Stimulated activated naive B cell treated with anti-CD40 and anti-IgM and Interleukin-4, amounts not matched to agents 10 μg/mL and 1 μg/mL and 100 μg/mL, for 72 hours (primary cell): ENCODE results near the gene HVCN1.
"Not testable (repeated sequence)": the region's sequence is repeated elsewhere in the genome, so short reads cannot be mapped to it uniquely, and the experiment has no call there.

Source experiments
- ATAC-seq, 2 donors: fragments of 150-1000 bp; cut with Tn5 transposase; replicated peaks; 2 replicates each; pipeline ENCODE4 v1.10.0; 2021; ENCODE audit warnings: moderate library complexity in 1 of 2
- DNase-seq: peaks from one replicate; pipeline ENCODE4 v3.0.0; 2021
- H3K27ac Mint-ChIP-seq: one replicate; pipeline ENCODE4 v1.8.0; 2022; ENCODE audit warnings: mild to moderate bottlenecking, mixed read lengths
- H3K27me3 Mint-ChIP-seq, 2 donors: one replicate each; pipeline ENCODE4 v1.8.0; 2022; ENCODE audit warnings: mixed read lengths in 2 of 2
- H3K36me3 Mint-ChIP-seq, 2 donors: one replicate each; pipeline ENCODE4 v1.8.0; 2022; ENCODE audit warnings: mixed read lengths in 2 of 2, mild to moderate bottlenecking in 1 of 2
- H3K4me1 Mint-ChIP-seq, 2 donors: one replicate each; pipeline ENCODE4 v1.8.0; 2022; ENCODE audit warnings: mixed read lengths in 2 of 2, mild to moderate bottlenecking in 1 of 2
- H3K4me3 Mint-ChIP-seq, 2 donors: one replicate each; pipeline ENCODE4 v1.8.0; 2022; ENCODE audit warnings: mild to moderate bottlenecking in 2 of 2, mixed read lengths in 2 of 2, moderate library complexity in 1 of 2
- H3K9me3 Mint-ChIP-seq, 2 donors: one replicate each; pipeline ENCODE4 v1.8.0; 2022; ENCODE audit warnings: mixed read lengths in 2 of 2, mild to moderate bottlenecking in 1 of 2

The HVCN1 gene

GRCh38 chr12:110606253-110606611 lies 82.7 kb downstream of the HVCN1 start:
- no peaks in the 10 kb centered on the region for H3K27me3 Mint-ChIP-seq
- H3K9me3 Mint-ChIP-seq, result peaks cover 0 to 1% of the 10 kb centered on the region in 2 donors
- ATAC-seq, result no peak
- H3K27ac Mint-ChIP-seq, result peak overlapping the region; percentile 82
- DNase-seq, result no peak
- H3K4me1 Mint-ChIP-seq, result peaks cover 23 to 71% of the 10 kb centered on the region in 2 donors
- peaks cover 3 to 4% of the 10 kb centered on the region in 2 donors for H3K36me3 Mint-ChIP-seq
- H3K4me3 Mint-ChIP-seq, result peak overlapping the region; percentile 77 to 79

- peak; percentile 35 for DNase-seq
- Mint-ChIP-seq H3K4me1 (peaks cover 29 to 53% of the 10 kb centered on the region in 2 donors), H3K27ac (peak overlapping the region; percentile 56)
- H3K4me3 Mint-ChIP-seq, H3K27me3 Mint-ChIP-seq, H3K36me3 Mint-ChIP-seq, H3K9me3 Mint-ChIP-seq: not testable (repeated sequence)
- peak; percentile 48 to 56 for ATAC-seq
Measured at GRCh38 chr12:110602085-110602814, 86.7 kb downstream of the HVCN1 start.

- Mint-ChIP-seq H3K27me3 (no peaks in the 10 kb centered on the region), H3K36me3 (peaks cover 3 to 4% of the 10 kb centered on the region in 2 donors), H3K4me1 (peaks cover 26 to 42% of the 10 kb centered on the region in 2 donors), H3K9me3 (peaks cover 0 to 1% of the 10 kb centered on the region in 2 donors), H3K27ac (peak overlapping the region; percentile 62), H3K4me3 (no peak overlapping the region)
- DNase-seq (no peak), ATAC-seq (peak in 1 of 2 donors; percentile 33)
Measured at GRCh38 chr12:110600254-110600653, 88.7 kb downstream of the HVCN1 start.

GRCh38 chr12:110599334-110599733 lies 89.6 kb downstream of the HVCN1 start:
- Mint-ChIP-seq H3K36me3 (peaks cover 3 to 4% of the 10 kb centered on the region in 2 donors), H3K4me3 (peak overlapping the region; percentile 30 to 31), H3K27ac (peak overlapping the region; percentile 86), H3K9me3 (peaks cover 0 to 1% of the 10 kb centered on the region in 2 donors), H3K4me1 (peaks cover 20 to 34% of the 10 kb centered on the region in 2 donors), H3K27me3 (no peaks in the 10 kb centered on the region)
- DNase-seq (no peak), ATAC-seq (peak; percentile 24 to 44)
